Frontal cortex (tissue), 4 donors: ENCODE results near the gene HLCS. TPM values are rescaled to one million over a fixed set of nuclear protein-coding genes. Genes with fewer than 3 reads are reported as not detected.

Source experiments
- DNase-seq, 2 donors: peaks; one replicate each; pipeline ENCODE4 v3.0.0; 2012; ENCODE audit warnings: low spot score in 2 of 2
- FAIRE-seq: peaks from 2 replicates; lab custom pipeline; 2012; peaks lifted over from hg19 to GRCh38; lab: Jason Lieb, UNC
- total RNA-seq: library from RNA; depleted of rRNA; stranded (reverse); fragments of >200 nt; gene quantifications from one replicate; pipeline ENCODE4 v1.2.3, GENCODE V29; 2014
- donor health status: control.
- donor health status: control.
- donor health status: control.

HLCS gene
- total RNA-seq, 1 donor from 2014 or later: 23.2 TPM

DNA sequence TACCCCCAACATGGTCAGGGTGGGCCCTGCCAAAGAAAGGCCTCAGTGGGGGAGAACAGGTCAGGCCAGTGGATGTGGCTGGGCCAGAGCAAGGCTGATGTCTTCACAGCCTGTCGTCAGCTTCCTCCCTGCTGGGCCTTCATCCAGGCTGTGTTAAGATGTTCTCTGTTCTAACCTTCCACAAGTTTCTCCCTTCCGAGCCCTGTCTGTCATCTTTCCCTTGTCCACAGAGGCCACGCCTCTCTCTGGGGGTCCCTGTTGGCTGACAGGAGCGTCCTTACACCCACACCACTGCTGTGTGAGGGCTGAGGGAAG is 231.3 kb downstream of the HLCS start:
- DNase-seq (no peak), FAIRE-seq (no peak)

DNA sequence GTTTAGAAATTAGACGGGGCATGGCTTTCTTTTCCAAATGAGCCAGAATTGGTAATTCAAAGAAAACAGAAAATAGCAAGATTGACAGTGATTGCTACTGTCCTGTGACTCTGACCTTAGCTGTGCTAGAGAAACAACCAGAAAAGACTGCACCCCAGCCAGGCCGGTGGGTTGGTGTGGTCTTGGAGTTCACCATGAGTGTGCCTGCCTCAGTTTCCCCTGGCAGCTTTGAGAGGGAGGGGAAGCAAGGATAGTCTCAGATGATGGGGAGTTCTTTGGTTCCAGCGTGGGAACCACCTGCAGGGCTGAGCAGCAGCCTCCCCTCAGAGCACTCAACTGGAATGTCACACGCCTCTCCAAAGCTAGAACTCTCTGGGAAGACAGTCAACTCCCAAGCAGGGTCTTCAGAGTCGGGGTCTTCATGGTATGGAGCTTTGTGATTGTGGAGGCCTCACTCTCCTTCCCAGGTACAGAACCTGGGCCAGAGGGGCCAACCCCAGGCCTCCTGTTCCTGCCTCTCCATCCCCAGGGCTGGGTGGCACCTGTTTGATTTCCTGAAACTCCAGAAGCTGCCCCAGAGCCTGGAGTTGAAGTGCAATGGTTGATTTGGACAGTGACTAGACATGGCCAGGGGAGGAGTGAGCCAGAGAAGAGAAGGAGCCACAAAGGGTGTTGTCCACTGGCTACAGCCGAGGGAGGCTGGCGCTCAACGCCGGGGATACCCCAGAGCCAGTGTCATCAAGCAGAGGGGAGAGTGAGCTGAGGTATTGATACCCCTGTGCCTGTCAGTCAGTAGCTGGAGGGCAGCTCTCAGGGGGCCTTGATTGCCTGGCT is 231.9 kb downstream of the HLCS start:
- no peak for DNase-seq
- no peak for FAIRE-seq

DNA sequence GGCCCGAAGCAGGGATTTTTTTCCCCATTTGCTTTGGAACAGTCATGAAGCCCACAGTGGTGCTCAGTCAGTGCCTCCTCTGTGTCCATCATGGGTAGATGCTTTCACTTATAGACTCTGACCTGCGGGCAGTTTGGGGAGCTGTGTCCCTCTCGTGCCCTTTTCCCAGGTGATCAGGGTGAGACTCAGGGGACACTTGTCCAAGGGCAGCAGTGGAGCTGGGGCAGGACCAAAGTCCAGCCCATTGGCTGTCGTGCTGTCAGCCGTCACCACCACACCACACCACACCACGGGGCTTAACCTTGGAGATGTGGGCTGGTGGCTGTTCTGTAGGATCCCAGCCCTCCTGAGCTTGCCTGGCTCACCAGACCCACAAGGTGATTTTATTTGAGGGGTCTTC is 232.6 kb downstream of the HLCS start:
- FAIRE-seq (no peak), DNase-seq (no peak)

DNA sequence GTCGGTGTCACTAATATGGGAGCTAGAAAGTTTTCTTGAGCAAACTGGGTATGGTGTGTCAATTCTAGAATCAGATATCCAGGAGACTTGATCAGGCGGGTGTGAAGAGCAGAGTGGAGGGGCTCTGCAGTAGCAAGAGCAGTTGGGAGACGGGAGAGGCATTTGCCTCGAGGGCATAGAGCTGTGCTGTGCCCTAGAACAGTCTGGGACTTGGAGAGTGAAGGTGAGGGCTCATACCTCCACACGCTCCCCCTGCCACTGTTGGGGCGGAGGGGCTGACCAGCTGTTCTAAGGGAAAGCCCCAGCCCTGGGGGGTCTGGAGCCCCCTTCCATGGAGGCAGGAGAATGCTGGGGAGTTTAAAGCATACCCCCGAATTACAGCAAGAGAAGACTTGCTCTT is 233.7 kb downstream of the HLCS start:
- DNase-seq (no peak), FAIRE-seq (no peak)

DNA sequence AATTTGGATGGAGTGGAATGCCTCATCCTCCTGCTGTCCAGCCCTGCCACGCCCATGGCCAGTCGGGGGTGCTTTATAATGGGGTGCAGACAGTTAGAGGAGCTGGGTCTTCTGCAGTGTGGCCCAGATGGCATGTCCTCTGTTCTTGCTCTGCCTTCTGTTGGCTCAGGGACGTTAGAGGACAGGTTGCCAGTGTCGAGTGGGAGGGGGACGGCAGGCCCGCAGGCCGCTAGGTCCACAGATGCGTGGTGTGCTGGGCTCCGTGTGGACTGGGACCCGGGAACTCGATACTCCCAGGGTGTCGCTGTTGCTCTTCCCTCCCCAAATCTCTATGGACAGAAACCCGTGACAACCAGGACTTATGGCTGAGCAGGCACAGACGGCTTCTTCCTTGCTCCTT is 234.3 kb downstream of the HLCS start:
- FAIRE-seq (no peak), DNase-seq (no peak)

DNA sequence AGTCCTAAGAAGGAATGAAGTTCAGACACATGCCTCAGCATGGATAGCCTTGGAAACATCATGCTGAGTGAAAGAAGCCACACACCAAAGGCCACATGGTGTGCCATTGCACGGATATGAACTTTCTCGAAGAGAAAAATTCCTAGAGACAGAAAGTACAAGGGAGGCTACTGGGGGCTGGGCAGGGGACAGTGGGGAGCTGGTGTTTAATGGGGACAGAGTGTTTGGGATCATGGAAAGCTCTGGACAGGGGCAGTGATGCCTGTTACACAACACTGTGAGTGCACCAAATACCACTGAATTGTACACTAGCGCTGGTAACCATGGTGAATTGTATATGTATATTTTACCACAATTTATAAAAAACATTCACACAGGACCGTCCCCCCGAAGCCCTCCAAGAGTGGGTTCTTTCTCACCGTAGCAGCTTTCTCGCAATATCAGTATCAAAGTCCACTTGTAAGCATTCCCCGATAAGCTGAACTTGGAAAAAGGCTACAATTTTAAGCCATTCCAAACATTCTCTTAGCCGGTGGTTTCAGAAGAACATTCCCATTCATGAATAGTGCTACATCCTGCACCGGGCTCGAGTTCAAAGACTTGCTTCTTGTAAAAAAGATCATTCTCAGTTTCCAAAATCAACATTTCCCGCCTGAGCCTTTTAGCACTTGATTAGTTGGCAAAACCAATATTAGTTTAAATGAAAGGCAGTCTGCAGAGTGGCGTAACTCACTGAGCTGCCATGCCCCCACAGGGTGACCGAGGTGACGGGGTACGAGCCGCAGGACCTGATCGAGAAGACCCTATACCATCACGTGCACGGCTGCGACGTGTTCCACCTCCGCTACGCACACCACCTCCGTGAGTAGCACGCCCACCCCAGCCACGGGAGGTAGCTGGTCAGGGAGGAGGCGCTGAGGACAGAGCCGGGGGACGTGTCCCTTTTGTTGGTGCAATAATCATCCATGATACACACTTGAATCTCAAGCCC is 235.9 kb downstream of the HLCS start:
- no peak for FAIRE-seq
- DNase-seq: no peak

DNA sequence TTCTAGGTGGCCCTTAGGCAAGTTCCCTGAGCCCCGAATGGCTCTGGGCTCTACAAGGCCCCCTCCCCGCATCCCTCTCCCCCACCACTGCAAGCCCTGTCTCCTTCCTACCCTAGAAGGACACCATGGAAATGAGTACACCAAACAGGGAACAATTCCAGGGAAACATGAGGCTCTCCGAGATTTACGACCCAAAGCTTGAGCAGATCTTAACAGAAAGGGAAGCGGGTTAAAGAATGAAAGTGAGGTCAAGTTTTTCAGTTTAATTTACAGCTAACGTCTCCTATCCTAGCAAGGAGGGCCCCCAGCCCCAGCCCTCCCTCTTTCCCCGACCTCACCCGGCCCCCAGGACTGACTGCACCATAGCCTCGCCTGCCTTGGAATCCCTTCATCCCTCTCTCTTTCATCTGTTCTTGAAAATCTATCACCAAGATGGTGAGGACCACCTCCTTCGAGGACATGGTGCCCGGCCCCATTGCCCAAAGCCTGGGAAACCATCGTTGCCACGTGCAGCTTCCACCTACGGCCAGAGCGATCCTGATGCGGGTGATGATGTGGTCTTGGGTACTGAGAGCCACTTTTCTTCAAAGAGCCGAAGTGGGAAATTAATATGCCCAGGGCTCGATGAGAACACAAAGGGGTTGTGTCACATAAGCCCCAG is 237.0 kb downstream of the HLCS start:
- DNase-seq (no peak), FAIRE-seq (no peak)

DNA sequence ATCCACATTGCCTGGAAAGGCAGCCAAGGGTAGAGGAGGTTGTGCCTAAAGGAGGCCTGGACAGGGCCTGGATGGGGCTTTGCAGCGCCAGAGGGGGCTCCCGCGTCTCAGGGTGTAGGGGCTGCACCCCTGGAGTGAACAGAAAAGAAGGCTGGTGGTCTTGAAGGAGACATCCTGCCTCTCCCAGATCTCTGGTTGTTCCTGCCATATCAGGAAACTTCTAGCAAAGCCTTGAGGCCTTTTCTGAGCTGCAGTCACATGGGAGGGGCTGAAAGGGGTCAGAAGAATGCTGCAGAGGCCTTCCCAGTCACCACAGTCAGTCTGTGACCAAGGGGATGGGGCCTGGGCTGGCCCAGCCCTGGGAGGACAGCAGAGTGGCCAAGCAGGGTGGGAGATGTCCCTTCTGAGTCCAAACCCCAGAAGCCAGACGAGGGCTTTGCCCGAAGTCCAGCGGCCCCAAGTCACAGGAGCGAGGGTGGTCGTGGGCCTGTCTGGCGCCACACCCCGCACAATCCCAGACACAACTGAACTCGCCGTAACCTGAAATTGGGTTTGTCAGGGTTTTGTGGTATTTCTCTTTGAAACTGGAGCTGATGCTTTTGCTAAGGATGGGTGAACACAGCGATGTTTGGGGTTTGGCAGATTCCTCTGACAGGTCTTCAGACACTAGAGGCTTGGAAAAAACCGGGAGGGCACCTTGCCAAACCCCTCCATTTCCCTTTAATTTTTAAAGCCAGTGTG is 237.9 kb downstream of the HLCS start:
- no peak for FAIRE-seq
- no peak for DNase-seq

DNA sequence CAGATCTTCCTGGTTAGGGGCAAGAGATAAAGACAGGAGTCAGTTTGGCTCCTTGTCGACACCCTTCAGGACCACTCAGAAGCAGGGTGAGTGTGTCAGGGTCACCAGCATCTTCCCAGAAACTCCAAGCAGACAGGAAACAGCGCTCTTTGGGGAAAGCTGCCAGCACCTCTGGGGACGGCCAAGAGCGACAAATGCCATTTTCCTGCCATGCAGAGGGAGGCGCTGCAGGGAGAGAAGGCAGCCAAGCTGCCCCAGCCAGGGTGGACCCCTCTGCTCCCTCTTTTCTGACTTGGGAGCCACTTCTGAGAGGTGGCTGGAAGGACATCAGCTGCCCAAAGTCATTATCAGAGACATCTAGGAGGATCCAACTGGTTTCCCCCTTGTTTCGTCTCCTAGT is 238.6 kb downstream of the HLCS start:
- DNase-seq (no peak), FAIRE-seq (no peak)

DNA sequence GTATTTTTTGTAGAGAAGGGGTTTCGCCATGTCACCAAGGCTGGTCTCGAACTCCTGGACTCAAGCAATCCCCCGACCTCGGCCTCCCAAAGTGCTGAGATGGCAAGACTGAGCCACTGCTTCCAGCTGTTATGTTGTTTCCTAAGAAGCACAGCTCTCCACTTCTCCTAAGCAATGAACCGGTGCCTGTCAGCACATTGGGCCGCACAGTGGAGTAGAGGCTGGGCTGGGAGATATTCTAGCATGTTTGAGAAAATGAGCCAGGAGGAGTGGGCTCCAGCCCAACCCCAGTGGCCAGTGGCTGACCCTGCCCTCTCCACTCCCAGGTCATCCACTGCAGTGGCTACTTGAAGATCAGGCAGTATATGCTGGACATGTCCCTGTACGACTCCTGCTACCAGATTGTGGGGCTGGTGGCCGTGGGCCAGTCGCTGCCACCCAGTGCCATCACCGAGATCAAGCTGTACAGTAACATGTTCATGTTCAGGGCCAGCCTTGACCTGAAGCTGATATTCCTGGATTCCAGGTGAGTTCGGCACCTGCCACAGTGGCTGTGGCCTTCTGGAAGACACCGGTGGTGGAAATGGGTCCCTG is 240.6 kb downstream of the HLCS start:
- DNase-seq (no peak), FAIRE-seq (no peak)

DNA sequence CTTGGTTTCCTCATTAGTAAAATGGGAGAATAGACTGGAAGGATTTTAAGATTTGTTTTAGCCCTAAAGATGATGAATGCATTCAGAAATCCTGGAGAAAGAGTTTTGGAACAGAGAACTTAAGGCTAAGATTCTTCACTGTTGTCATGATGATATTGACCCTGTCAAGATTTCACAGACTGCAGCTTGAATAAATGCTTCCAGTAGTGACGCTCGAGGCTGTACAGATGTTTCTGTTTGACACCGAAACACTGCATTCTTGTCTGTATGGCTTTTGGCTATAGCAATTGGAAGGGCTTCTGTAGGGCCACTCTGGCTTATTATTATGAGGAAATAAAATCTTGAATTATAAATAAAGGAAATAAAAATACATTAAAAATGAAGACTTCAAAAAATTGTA is 241.8 kb downstream of the HLCS start:
- DNase-seq (no peak), FAIRE-seq (no peak)

DNA sequence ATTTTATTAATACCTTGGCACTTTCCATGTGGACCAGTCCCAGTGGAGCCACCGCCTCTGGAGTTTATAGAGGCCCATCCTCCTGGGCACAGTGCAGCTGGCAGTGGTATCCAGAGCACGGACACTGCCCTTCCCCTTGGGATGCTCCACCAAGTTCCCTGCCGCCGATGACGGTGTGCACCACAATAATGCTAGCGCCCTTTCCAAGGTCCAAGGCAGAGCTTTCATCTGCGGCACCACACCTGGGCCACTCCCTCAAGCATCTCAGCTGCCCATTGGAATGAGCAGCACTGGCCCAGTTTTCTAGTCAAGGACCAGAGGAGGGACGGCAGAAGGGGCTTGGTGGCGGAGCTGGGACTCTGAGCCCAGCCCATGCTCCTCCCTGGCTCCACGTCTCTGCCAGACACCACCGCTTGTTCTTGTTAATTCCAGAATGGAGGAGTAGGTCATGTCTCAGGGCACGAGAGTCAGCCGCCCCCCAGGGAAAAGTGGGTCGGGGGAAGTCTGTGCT is 243.0 kb downstream of the HLCS start:
- DNase-seq (no peak), FAIRE-seq (no peak)

DNA sequence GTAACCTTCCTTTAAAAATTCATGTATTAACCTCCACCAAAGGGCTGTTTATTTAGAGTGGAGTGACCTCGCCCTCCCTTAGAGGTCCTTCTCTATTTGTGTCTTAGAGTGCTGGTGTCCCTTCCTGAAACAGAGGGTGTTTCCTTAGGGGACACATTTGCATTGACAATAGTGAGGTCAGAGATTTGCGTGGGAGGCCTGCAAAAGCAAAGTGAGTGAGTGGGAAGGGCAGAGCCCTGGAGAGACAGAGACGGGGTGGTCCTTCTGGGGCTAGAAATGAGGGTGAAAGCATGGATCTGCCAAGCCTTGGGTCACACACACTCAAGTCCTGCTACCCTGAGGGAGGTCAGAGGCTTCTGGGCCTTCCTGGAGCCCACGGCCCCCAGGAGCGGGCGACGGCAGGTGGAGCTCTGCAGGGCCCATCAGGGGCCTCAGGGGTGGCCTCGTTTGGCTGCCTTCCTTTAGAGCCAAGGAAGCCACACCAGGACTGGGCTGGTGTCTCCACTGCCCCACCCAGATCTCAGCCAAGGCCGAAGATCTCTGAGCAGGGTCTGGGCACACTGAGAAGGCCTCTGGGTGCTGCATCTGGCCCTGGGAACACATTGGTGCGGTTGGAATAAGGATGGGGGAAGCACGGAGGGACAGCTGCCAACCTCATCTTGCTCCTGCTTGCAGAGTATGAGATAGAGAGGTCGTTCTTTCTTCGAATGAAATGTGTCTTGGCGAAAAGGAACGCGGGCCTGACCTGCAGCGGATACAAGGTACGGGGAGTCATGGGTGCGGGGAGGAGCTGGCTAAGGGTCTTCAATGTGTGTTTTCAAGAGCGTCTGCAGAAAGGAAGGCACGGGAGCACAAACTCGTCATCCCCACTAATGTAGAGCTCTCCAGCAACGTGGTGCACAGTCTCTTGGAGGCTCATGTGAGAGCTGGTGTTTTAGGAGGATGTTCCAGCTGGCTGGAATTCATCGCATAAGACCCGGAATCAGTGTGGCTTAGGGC is 243.8 kb downstream of the HLCS start:
- DNase-seq: no peak
- no peak for FAIRE-seq

DNA sequence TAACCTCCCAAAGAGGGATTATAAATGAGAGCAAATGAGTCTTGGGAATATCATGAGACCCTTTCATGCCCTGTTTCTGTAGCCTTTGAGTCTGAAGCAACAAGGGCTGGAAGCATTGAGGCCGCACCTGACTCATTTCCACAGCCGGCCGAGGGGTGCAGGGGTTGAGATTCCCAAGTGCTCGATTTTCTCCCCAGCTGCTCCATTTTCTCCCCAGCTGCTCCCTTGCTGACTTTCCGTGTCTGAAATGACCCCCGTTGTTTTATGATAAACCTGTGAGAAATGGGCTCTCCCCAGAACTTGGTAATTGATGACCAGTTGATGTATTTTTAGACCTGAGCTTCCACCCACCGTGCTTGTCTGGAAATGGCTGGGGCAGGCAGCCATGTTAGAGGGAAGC is 244.7 kb downstream of the HLCS start:
- FAIRE-seq (no peak), DNase-seq (no peak)

DNA sequence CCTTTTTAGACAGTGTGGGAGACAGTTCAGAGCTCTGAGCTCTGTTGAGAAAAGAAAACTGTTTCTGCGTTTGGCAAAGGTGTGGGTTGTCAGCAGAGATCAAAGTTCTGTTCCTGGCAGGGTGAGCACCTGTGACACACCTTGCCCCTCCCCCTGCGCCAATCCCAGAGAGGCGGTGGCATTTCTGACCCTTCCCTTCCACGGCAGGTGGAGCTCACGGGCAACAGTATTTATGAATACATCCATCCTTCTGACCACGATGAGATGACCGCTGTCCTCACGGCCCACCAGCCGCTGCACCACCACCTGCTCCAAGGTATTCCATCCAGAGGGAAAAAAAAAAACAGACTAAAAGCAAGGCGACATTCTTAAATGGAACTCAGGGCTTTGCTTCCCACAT is 246.9 kb downstream of the HLCS start:
- DNase-seq: no peak

DNA sequence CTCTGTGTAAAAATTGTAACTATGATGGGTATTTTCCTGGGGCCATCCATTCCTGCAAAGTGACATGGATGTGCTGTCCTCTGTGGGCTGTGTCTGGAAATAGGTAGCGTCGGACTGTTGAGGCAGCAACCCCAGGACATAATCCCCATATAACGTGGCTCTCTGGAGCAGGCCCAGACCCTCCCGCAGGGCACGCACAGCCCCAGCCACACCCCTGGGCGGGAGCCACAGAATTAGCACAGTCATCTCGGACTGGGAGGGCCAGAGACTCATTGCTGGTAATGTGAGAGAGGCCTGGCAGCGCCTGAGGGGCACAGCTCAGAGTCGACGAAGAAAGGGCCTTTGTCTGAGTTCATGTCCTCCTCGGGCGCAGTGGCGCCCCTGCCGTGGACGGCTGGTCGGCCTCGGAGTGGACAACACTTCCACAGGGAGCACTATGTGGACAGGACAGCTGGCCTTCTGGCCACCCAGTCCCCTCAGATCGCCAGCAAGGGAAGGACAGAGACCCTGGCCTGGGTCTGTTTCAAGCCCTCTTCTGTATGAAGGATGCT is 247.4 kb downstream of the HLCS start:
- peak in 1 of 2 donors; percentile 66 for DNase-seq
- no peak for FAIRE-seq

More for the DNA sequence above, 246.9 kb downstream of the HLCS start:
- no peak for FAIRE-seq

DNA sequence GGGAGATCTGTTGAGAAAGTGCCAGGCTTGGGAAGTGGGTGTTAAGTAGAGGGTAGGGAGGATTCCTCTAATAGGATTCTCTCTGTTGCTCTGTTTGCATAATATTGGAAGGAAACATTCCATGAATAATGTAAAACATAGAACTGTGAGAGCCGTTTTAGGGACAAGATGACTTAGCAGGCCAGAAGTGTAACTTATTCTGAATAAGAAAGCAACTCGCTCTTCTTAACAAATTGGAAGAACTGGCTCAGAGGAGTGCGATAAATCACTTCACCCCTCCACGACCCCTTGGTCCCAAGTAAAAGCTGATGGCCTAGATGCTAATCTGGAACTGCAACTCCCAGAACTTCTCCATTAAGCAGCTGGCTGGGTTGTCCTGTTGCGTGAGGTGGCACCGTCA is 248.5 kb downstream of the HLCS start:
- no peak for FAIRE-seq
- no peak for DNase-seq

DNA sequence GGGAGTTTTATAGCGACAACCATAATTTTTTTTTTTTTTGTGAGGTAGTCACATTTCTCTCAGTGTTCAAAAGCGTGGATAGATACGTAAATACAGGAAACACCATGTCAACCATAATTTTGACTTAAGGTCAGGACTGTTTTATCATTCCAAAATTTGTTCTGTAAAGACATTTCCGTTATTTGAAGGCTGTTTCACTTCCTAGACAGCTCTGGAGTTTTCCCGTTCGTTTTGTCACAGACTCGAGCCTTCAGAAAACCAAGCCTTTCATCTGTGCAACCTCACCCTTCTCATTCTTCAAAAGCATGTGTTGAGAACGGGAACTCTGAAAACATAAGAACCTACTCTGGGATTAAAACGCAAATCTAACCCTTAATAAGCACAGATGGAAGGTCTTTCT is 249.6 kb downstream of the HLCS start:
- FAIRE-seq (no peak), DNase-seq (no peak)
